ENCODE measurements around the gene TNS3. TPM values are rescaled to one million over a fixed set of nuclear protein-coding genes. Genes with fewer than 3 reads are reported as not detected.

TNS3 gene
- total and polyA plus RNA-seq, 2 of the 13 experiments (the other 11 are each of a cell fraction or from before 2014, with no cell fraction given): 52.9 to 55.7 TPM

DNA sequence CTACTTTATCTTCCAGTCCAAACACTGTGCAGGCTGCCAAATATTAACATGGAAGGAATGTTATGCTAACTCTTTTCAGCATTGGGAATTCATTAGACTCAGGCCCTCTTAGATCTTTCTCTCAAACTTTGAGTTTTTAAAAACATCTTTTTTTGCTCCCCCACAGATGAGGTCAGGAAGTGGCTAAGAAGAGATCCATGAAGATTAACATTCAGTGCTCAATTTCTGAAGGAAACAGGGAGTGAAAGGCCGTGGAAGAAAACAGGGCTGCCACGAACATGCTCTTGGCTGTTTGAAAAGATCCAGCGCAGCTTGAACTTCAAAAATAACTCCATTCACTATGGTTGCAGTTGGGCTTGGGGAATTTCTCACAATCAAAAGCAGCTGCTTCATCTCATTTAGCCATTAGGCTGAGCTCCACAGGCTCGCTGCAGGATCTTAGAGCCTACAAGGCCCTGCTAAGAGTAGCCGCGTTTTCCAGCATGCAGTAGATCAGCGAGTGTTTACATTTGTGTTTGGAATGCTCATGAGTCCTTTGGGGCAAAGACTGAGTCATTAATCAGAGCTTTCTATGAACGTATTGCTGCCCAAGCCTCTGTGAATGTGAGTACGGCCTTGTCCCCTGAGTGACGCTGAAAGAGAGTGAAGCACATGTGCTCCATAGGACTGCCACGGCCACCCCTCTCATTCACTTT, 41.2 kb upstream of the TNS3 start (continued):
- TF ChIP-seq ZNF30 (CRISPR knock-in tag; IDR thresholded peaks at IDR 0.05) (no peak), ZC3H13 (CRISPR knock-in tag; IDR thresholded peaks at IDR 0.05) (no peak), HCFC1 (IDR thresholded peaks at IDR 0.05; ENCODE audit: low read depth, low read length) (no peak), SOX6 (IDR thresholded peaks at IDR 0.05) (no peak), SOX6 (CRISPR knock-in tag; IDR thresholded peaks at IDR 0.05) (peak; percentile 53; the same call in 1 of the 2 replicates), KLF15 (CRISPR knock-in tag; IDR thresholded peaks at IDR 0.05; ENCODE audit: borderline replicate concordance) (no peak), ZNF773 (CRISPR knock-in tag; IDR thresholded peaks at IDR 0.05; ENCODE audit: borderline replicate concordance) (no peak; the same call in 1 of the 2 replicates), ZSCAN21 (CRISPR knock-in tag; IDR thresholded peaks at IDR 0.05; ENCODE audit: borderline replicate concordance) (no peak), FOXP1 (IDR thresholded peaks at IDR 0.05) (no peak), FOXP1 (CRISPR knock-in tag; IDR thresholded peaks at IDR 0.05) (peak; percentile 61), ZNF547 (CRISPR knock-in tag; IDR thresholded peaks at IDR 0.05) (no peak; the same call in 1 of the 2 replicates), HNRNPK (IDR thresholded peaks at IDR 0.05; ENCODE audit: low read depth, low read length, poor library complexity, severe bottlenecking) (peak; percentile 64), SUZ12 (IDR thresholded peaks at IDR 0.05; ENCODE audit: low read depth, low read length) (no peak), IRX3 (CRISPR knock-in tag; IDR thresholded peaks at IDR 0.05; ENCODE audit: borderline replicate concordance, low read depth) (no peak), MIXL1 (CRISPR knock-in tag; IDR thresholded peaks at IDR 0.05) (peak; percentile 80; the same call in 1 of the 2 replicates), ZNF468 (CRISPR knock-in tag; IDR thresholded peaks at IDR 0.05) (no peak)
- TF ChIP-seq, protein P1, sequence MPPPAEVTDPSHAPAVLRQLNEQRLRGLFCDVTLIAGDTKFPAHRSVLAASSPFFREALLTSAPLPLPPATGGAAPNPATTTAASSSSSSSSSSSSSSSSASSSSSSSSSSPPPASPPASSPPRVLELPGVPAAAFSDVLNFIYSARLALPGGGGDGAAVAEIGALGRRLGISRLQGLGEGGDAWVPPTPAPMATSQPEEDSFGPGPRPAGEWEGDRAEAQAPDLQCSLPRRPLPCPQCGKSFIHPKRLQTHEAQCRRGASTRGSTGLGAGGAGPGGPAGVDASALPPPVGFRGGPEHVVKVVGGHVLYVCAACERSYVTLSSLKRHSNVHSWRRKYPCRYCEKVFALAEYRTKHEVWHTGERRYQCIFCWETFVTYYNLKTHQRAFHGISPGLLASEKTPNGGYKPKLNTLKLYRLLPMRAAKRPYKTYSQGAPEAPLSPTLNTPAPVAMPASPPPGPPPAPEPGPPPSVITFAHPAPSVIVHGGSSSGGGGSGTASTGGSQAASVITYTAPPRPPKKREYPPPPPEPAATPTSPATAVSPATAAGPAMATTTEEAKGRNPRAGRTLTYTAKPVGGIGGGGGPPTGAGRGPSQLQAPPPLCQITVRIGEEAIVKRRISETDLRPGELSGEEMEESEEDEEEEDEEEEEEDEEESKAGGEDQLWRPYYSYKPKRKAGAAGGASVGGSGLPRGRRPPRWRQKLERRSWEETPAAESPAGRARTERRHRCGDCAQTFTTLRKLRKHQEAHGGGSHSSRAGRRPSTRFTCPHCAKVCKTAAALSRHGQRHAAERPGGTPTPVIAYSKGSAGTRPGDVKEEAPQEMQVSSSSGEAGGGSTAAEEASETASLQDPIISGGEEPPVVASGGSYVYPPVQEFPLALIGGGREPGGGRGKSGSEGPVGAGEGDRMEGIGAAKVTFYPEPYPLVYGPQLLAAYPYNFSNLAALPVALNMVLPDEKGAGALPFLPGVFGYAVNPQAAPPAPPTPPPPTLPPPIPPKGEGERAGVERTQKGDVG (CRISPR knock-in tag; IDR thresholded peaks at IDR 0.05; ENCODE audit: borderline replicate concordance): no peak
- TF ChIP-seq, protein P2, sequence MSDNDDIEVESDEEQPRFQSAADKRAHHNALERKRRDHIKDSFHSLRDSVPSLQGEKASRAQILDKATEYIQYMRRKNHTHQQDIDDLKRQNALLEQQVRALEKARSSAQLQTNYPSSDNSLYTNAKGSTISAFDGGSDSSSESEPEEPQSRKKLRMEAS (IDR thresholded peaks at IDR 0.05): peak; percentile 82
- TF ChIP-seq, protein P3, sequence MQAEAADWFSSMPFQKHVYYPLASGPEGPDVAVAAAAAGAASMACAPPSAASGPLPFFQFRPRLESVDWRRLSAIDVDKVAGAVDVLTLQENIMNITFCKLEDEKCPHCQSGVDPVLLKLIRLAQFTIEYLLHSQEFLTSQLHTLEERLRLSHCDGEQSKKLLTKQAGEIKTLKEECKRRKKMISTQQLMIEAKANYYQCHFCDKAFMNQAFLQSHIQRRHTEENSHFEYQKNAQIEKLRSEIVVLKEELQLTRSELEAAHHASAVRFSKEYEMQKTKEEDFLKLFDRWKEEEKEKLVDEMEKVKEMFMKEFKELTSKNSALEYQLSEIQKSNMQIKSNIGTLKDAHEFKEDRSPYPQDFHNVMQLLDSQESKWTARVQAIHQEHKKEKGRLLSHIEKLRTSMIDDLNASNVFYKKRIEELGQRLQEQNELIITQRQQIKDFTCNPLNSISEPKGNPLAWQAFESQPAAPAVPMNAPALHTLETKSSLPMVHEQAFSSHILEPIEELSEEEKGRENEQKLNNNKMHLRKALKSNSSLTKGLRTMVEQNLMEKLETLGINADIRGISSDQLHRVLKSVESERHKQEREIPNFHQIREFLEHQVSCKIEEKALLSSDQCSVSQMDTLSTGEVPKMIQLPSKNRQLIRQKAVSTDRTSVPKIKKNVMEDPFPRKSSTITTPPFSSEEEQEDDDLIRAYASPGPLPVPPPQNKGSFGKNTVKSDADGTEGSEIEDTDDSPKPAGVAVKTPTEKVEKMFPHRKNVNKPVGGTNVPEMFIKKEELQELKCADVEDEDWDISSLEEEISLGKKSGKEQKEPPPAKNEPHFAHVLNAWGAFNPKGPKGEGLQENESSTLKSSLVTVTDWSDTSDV (CRISPR knock-in tag; IDR thresholded peaks at IDR 0.05): no peak
- TF ChIP-seq, protein P4, sequence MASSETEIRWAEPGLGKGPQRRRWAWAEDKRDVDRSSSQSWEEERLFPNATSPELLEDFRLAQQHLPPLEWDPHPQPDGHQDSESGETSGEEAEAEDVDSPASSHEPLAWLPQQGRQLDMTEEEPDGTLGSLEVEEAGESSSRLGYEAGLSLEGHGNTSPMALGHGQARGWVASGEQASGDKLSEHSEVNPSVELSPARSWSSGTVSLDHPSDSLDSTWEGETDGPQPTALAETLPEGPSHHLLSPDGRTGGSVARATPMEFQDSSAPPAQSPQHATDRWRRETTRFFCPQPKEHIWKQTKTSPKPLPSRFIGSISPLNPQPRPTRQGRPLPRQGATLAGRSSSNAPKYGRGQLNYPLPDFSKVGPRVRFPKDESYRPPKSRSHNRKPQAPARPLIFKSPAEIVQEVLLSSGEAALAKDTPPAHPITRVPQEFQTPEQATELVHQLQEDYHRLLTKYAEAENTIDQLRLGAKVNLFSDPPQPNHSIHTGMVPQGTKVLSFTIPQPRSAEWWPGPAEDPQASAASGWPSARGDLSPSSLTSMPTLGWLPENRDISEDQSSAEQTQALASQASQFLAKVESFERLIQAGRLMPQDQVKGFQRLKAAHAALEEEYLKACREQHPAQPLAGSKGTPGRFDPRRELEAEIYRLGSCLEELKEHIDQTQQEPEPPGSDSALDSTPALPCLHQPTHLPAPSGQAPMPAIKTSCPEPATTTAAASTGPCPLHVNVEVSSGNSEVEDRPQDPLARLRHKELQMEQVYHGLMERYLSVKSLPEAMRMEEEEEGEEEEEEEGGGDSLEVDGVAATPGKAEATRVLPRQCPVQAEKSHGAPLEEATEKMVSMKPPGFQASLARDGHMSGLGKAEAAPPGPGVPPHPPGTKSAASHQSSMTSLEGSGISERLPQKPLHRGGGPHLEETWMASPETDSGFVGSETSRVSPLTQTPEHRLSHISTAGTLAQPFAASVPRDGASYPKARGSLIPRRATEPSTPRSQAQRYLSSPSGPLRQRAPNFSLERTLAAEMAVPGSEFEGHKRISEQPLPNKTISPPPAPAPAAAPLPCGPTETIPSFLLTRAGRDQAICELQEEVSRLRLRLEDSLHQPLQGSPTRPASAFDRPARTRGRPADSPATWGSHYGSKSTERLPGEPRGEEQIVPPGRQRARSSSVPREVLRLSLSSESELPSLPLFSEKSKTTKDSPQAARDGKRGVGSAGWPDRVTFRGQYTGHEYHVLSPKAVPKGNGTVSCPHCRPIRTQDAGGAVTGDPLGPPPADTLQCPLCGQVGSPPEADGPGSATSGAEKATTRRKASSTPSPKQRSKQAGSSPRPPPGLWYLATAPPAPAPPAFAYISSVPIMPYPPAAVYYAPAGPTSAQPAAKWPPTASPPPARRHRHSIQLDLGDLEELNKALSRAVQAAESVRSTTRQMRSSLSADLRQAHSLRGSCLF (CRISPR knock-in tag; IDR thresholded peaks at IDR 0.05; ENCODE audit: borderline replicate concordance): no peak

All from HepG2 (cell line).